Activated CD4-positive, CD25-positive, alpha-beta regulatory T cell treated with anti-CD3 and anti-CD28 coated beads, Interleukin-2, amount 50 U/mL, for 16 hours (primary cell): ENCODE data around the gene STAG2.
"Not testable (repeated sequence)": the region's sequence is repeated elsewhere in the genome, so short reads cannot be mapped to it uniquely, and the experiment has no call there.

ENCODE experiments used
- DNase-seq: peaks from one replicate; pipeline ENCODE4 v3.0.0-alpha.2; 2020; ENCODE audit warnings: low read depth, low spot score

The STAG2 gene

DNA sequence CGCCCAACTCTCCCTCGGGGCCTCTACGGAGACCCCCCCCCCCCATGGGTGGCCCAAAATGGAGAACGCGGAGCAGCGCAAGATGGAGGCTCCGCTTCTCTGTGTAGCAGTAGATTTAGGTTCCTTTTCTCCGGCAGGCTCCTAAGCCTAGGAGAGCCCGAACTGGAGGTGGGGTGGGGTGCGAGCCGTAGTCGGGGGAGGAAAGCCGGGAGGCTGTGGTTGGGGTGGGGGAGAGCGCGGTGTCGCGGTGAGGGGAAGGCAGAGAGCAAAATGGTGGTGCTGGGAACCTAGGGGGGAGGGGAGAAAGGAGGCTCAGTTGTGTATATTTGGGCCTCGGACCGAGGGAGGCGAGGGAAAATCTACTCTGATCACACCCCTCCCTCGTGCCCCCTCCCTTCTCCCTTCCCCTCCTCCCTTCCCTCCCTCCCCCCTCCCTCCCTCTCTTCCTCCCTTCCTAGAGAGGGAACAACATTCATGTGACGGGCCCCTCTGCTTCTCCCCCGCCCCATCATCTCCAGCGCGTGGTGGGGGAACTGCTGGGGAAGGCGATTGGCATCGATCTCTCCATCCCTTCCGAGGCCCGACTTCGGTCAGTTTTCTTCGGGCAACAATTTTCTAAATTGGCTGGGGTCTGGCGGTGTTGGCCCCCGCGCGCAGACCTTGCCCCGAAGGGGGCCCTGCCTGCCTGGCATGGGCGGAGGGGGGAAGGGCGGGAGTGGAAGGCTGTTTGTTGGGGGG, at the start of gene STAG2:
Gene STAG2, plus strand, starts transcription at position 439 of the 738 bp plus-strand sequence. CDS start 60,922 bp downstream, outside the sequence.
- peak; percentile 29 for DNase-seq

DNA sequence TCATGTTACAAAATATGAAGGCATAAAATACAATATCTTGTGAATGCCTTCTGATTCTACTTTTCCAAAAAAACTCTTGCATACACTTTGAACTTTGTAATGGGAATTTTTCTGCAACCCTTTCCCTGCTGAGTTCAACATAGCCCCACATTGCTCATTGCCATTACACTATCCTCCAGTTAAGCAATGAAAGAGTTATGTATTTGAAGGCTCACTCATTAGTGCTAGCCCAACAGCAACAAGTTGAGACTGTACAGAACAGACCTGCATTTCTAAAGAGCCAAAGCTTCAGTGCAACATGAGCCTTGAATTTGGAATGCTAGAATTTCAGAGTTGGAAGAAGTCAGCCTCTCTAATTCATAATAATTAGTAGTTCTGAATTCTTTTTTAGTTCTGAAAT, 44.4 kb upstream of the STAG2 start:
- no peak for DNase-seq

DNA sequence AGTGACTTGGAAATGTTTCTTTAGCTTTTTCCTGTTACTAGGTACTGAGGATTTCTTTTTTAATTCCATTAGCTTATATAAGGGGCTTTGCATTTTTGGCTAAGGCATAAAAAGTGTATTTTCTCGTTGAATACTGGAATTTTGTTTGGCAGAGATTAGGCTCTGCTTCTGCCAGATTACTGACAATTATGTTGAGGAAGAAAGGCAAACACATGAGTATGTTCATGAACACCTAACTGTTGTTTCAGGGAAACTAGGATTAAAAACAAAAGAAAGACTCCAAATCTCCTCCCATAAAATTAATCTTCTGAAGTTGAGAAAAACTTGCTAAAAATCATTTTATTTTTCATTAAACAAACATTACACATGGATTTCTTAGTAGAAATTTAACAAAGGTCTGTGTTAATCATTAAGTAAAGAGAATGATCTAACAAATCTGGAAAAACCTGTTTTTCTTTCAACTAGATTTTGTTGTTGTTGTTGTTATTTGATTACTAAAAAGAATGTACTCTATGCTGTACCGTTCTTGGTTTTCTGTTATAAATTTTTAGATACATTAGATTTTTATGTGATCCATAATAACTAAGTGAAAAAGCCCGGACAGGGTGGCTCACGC, 43.3 kb upstream of the STAG2 start:
- DNase-seq, result no peak

DNA sequence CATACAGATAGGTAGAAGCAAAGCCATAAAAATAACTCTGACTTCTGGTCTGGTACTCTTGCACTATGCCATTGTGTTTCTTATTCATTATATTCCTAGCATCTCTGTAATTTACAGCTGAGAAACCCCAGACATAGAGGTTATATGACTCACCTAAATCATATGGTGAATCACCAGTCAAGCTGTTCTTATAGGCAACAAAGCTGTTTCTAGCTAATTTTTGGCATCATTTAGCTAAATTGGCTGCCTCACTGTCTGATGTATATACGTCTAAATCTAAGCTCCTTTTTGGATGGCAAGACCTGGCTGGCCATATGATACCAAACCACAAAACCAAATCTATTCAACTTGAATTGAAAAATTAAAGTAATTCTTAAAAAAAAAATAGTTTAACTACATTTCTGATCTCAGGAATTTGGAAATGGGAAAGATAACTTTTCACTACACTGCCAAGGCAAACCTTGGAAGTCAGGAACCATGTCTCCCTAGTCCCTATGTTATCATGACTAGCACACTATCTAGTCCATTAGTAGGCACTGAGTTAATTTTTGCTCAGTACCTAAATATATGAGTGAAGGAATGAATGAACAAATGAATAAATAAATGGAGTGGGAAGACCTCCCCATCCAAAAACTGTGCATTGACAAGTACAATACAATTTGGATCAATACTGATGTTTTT, 41.3 kb upstream of the STAG2 start:
- DNase-seq, result no peak

DNA sequence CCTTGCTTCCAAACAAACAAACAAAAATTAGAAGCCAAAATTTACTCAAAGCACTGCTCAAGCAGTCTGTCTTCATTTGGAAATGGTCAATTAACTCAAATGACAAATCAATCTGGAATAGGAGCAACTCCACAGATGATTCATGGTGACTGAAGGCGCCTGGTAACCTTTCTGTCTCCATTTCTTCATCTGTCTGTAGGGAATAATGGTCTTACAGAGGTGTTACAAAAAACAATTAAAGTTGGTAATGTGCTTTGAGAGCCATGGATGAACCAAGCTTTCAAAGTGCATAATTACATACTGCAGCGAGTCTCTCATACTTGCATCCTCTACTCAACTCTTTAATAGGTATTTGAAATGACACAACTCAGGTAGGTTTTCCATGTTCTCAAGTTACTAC, 38.3 kb upstream of the STAG2 start:
- DNase-seq, result no peak

GRCh38 chrX:123924186-123924585, 37.3 kb upstream of the STAG2 start:
- DNase-seq, result no peak

- DNase-seq, result no peak
Measured at GRCh38 chrX:123927845-123928244, 33.7 kb upstream of the STAG2 start.

DNA sequence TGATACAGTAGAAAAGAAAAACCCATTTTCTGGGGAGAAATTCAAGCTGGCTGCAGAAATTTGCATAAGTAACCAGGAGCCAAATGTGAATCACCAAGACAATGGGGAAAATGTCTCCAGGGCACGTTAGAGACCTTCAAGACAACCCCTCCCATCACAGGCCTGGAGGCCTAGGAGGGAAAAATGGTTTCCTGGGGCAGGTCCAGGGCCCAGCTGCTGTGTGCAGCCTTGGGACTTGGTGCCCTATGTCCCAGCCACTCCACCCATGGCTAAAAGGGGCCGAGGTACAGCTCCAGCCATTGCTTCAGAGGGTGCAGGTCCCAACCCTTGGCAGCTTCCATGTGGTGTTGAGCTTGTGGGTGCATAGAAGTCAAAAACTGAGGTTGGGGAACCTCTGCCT, 29.5 kb upstream of the STAG2 start:
- not testable (repeated sequence) for DNase-seq

- no peak for DNase-seq
Measured at GRCh38 chrX:123943074-123943473, 18.4 kb upstream of the STAG2 start.

GRCh38 chrX:123943488-123943887, 18.0 kb upstream of the STAG2 start:
- no peak for DNase-seq

GRCh38 chrX:123949846-123950245, 11.7 kb upstream of the STAG2 start:
- no peak for DNase-seq

DNA sequence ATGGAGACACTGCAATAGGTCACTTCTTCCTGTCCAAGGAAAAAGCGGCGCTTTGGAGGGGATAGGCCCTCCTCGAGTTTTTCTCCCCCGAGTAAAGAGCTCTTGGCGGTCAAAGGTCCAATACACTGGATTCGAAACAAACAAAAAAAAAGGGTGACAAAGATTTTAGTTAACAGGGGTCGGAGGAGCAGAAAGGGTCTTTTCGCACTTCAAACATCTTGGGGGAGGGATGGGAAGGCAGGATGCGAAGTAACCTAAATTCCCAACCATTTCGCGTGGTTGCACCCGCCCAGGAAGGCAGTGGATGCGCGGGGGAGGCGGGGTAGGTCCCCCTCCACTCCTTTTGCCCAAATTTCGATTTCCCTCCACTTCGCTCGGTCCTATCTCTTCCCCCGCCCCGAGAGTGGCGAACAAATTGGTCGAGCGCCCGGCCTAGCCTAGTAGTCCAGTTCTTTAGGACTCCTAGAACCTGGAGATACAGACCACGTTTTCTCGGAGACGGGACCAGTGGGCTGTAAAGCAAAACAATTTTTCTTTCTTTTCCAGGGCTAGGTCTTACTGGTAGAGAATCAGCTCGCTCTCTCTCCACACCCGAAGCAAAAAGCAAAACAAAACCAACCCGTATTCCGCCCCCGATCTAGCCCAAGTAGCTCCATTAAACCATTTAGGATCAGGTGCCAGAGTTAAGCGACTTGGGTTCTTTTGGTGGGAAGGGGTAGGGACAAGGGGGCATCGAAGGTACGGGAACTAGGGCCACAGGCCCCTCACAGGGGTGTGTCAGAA, 2.0 kb upstream of the STAG2 start:
- no peak for DNase-seq

DNA sequence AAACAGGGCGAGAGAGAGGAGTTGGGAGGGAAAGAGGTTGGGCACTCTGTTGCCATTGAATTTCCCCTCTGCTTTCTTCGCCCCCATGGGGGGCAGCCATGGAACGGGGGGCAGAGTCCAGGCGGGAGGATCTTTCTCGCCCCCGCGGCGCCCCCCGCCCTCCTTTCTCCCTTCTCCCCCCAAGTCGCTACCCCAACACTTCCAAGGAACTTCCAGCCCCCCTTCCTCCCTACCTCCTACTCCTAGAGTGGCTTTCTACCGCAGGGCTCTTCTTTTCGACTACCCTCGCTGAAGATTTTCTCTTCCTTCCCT, 594 bp upstream of the STAG2 start:
- DNase-seq, result no peak

DNA sequence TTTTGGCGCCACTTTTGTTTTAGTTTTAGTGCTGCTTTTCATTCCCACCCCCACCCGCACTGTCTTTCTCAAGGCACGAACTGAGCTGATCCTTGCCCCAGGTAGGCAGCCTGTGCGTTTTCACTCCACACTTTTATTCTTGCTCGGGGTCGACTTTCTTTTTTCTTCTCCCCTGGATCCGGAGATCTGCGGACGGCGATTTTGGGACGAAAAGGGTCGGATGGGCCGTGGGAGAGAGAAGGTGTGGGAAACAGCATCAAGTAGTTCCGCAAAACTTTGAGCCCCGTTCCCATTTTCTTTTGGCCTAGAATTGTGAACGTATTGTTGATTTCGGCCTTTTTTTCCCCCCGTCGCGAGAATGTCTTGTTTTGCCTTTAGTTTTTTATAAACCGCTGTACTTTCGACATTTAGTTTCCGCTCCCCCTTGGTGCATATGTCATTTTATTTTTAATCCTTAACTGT, 531 bp downstream of the STAG2 start:
- no peak for DNase-seq

DNA sequence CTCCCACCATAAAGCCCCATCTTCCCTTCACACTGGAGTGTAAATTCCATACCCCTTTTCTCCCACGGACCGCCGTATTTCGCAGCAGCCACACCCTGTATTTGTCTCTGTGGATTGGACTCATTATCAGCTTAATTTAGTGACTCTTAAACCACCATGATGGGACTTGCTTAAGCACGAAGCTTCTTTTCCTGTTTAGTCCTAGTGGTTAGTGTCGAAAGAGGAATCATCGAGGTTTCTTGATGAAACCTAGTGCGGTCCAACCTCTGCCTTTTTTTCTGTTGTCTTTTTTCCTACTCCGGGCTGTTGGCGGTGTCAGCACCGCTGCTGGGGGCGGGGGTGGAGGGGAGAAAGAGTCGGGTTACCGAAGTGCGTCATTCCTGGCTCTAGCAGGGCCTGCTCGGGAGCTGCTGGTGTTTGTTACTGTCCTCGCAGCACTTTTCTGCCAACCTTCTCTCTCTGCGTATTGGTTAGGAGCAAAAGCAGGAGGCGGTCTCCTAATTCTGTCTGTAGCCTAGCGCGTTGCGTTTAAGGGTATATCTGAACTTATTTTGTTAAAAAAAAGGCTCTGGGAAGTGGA, 1.4 kb downstream of the STAG2 start:
- DNase-seq, result peak; percentile 62

DNA sequence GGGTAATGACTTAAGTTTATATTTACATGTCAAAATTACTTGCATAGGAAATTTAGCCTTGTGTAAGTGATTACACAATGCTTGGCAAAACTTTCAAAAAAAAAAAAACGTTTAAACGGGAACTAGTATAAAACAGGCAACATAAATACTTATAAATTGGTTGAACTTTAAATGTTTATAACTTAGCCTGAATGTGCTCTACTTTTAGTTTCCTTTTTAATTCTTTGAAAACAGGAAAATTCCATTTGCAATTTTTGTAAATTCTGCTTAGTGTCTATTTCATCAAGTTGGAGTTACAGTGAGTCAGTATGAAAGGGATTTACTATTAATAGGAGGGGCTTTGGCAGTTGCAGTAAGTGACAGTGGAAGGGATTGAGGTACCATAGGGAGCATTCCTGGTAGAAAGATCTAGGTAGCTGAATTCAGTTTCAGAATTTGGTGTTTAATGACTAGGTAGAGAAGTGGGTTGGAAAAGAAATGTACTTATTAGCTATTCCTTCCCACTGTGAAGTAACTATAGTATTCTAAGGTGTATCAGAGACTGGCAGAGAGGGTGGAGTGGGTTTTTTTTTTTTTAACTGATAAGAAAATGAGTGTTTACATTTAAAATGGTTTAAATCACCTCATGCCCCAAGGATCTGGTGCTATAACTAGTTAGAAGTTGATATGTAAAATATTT, 2.8 kb downstream of the STAG2 start:
- DNase-seq, result no peak

DNA sequence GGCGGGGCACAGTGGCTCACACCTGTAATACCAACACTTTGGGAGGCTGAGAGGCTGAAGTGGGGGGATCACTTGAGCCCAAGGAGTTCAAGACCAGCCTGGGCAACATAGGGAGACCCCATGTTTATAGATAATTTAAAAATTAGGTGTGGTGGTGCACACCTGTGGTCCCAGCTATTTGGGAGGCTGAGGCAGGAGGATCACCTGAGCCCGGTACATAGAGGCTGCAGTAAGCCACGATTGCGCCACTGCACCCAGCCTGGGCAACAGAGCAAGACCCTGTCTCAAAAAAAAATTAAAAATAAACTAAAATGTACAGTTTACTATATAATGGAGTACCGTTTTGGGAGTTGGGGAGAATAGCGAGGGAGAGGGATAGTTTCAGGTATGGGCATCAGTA, 4.2 kb downstream of the STAG2 start:
- no peak for DNase-seq

DNA sequence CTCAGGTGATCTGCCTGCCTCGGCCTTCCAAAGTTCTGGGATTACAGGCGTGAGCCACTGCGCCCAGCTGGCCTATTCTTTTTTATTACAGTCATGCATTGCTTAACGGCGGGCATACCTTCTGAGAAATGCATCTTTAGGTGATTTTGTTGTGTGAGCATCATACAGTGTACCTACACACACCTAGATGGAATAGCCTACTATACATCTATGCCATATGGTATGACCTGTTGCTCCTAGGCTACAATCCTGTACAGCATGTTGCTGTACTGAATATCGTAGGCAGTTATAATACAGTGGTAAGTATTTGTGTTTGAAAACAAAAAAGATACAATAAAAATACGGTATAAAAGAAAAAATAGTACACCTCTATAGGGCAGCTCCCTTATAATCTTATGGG, 6.0 kb downstream of the STAG2 start:
- no peak for DNase-seq

DNA sequence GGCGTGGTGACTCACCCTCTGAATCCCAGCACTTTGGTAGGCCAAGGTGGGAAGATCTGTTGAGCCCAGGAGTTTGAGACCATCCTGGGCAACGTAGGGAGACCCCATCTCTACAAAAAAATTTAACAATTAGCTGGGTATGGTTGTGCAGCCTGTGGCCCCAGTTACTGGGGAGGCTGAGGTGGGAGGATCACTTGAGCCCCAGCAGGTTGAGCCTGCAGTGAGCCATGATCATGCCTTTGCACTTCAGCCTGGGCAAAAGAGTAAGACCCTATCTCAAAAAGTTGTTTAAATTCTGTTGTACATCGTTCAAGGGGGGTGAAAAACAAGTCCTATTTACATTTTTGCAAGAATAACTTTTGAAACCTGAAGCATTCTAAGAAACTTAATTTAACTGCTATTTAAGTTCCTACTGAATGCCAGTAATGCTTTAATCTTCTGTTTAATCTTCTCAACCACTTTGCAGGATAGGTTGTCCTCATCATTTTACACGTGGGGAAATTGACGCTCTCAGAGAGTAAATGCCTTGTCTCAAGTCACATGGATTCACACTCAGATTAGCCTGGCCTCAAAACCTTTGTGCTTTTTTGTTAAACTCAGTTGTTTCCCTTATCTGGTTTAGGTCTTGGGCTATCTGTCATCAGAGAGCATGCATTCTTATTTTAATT, 7.0 kb downstream of the STAG2 start:
- DNase-seq, result no peak

DNA sequence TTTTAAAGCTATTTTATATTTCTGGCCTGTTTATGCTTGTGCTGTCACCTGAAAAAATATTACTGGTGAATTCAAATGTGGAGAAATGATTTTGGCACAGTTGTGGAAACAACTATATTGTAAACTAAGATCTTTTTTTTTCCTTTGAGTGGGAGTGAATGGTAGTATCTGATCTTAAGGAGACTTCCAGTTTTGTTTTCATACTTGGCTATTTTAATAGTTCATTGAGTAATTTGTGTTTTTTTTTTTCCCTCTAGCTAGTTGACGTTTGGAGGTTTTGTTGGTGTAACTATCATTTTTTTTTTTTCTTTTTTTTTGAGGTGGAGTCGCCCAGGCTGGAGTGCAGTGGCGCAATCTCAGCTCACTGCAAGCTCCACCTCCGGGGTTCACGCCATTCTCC, 10.5 kb downstream of the STAG2 start:
- DNase-seq, result no peak

DNA sequence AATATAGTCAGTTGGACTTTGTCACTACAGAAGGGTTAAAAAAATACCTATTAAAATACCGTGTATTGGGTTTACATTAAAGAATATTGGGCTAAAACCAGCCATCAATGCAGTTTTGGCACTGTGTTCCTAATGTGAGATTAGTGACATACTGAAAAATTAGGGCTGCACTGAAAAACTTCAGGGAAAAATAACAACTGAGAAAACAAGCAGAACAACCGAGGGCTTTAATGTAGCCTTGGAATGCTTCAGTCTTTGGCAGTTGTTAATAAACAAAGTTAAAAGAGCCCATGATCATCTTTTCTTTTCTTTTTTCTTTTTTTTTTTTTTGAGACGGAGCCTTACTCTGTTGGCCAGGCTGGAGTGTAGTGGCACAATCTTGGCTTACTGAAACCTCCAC, 12.4 kb downstream of the STAG2 start:
- no peak for DNase-seq
